Activated T-cell treated with anti-CD3 and anti-CD28 coated beads for 48 hours (primary cell): ENCODE measurements around the gene CD200R1.

Experiments
- DNase-seq: peaks from one replicate; pipeline ENCODE4 v3.0.0-alpha.2; 2020; ENCODE audit warnings: low read depth

CD200R1 gene

GRCh38 chr3:112884678-112885290 is 90.1 kb downstream of the CD200R1 start:
- no peak for DNase-seq

- DNase-seq = no peak
Observed at GRCh38 chr3:112881891-112882290, 93.0 kb downstream of the CD200R1 start.

- DNase-seq = no peak
Observed at GRCh38 chr3:112875561-112875960, 99.3 kb downstream of the CD200R1 start.

GRCh38 chr3:112874725-112875124 is 100.2 kb downstream of the CD200R1 start:
- DNase-seq = no peak

DNA sequence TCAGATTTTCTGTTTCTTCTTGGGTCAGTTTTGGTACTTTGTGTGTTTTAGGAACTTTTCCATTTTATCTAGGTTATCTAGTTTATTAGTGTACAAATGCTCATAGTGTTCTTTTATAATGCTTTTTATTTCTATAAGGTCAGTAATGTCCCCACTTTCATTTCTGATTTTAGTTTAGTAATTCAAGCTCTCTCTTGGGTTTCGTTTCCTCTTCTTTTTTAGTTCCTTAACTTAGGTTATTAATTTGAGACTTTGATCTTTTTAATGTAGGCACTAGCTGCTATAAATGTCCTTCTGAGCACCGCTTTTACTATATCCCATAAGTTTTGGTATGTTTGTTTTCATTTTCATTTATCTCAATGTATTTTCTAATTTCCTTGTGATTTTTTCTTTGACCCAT is 101.3 kb downstream of the CD200R1 start:
- DNase-seq = no peak

DNA sequence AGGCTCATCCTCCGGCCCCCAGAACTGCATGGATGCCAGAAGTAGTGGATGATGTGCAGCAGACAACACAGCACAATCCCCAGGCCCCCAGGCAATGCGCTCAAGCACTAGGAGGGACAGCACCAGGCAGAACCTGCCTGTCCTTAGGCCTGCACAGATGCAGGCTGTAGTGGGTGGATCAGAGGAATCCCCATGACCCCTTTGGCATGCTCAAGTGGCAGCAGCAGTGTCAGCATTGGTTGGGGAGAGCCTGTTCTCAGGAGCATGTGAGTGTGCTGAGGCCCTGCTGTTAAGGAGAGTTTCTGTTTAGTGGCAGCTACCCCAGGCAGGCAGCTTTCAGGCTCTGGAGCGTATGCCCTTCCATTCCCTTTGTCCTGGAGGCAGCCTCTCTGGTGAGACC is 103.2 kb downstream of the CD200R1 start:
- DNase-seq = no peak
